ENCODE data around the gene KCNMA1. TPM values are rescaled to one million over a fixed set of nuclear protein-coding genes. Genes with fewer than 3 reads are reported as not detected.

Gene KCNMA1
- total RNA-seq, 3 donors from 2014 or later, result 45.4 to 312 (median 62.4) TPM

GRCh38 chr10:77037735-77038403 is 599.7 kb downstream of the KCNMA1 start:
- Histone ChIP-seq H3K4me3 (no peak overlapping the region), H3K36me3 (ENCODE audit: low read depth) (no peaks in the 10 kb centered on the region), H3K9me3 (no peaks in the 10 kb centered on the region), H3K4me1 (ENCODE audit: low read depth) (no peaks in the 10 kb centered on the region)
- no peak for TF ChIP-seq CTCF (IDR thresholded peaks at IDR 0.05)
- DNase-seq (no peak), ATAC-seq (no peak)
- intact Hi-C loops (cut with DNase I, micrococcal nuclease), result no loop called here

GRCh38 chr10:77036993-77037734 is 600.4 kb downstream of the KCNMA1 start:
- Histone ChIP-seq H3K36me3 (ENCODE audit: low read depth) (no peaks in the 10 kb centered on the region), H3K4me3 (no peak overlapping the region), H3K4me1 (ENCODE audit: low read depth) (no peaks in the 10 kb centered on the region), H3K9me3 (no peaks in the 10 kb centered on the region)
- no peak for TF ChIP-seq CTCF (IDR thresholded peaks at IDR 0.05)
- peak in 1 of 3 donors; percentile 11 for DNase-seq
- peak; percentile 38 for ATAC-seq
- intact Hi-C loops (cut with DNase I, micrococcal nuclease), result no loop called here

GRCh38 chr10:77036276-77036675 is 601.3 kb downstream of the KCNMA1 start:
- DNase-seq, result no peak
- intact Hi-C loops (cut with DNase I, micrococcal nuclease), result no loop called here
- no peaks in the 10 kb centered on the region for H3K4me1 ChIP-seq (ENCODE audit: low read depth)
- ATAC-seq, result no peak
- TF ChIP-seq CTCF (IDR thresholded peaks at IDR 0.05), result no peak
- H3K4me3 ChIP-seq, result no peak overlapping the region
- no peaks in the 10 kb centered on the region for H3K9me3 ChIP-seq
- no peaks in the 10 kb centered on the region for H3K36me3 ChIP-seq (ENCODE audit: low read depth)

- H3K4me3 ChIP-seq, result no peak overlapping the region
- no peak for ATAC-seq
- no peak for DNase-seq
- intact Hi-C loops (cut with DNase I, micrococcal nuclease), result no loop called here
- no peaks in the 10 kb centered on the region for H3K9me3 ChIP-seq
- no peaks in the 10 kb centered on the region for H3K4me1 ChIP-seq (ENCODE audit: low read depth)
- no peaks in the 10 kb centered on the region for H3K36me3 ChIP-seq (ENCODE audit: low read depth)
- no peak for TF ChIP-seq CTCF (IDR thresholded peaks at IDR 0.05)
These were observed 602.8 kb downstream of the KCNMA1 start for GRCh38 chr10:77034795-77035194.

- H3K36me3 ChIP-seq (ENCODE audit: low read depth), result no peaks in the 10 kb centered on the region
These were observed 603.4 kb downstream of the KCNMA1 start for GRCh38 chr10:77034240-77034639.

More at GRCh38 chr10:77034240-77034639, 603.4 kb downstream of the KCNMA1 start:
- no peak for TF ChIP-seq CTCF (IDR thresholded peaks at IDR 0.05)
- intact Hi-C loops (cut with DNase I, micrococcal nuclease), result no loop called here
- DNase-seq (no peak), ATAC-seq (no peak)
- Histone ChIP-seq H3K4me3 (no peak overlapping the region), H3K4me1 (ENCODE audit: low read depth) (no peaks in the 10 kb centered on the region), H3K9me3 (no peaks in the 10 kb centered on the region)
